HG03039 (cell line): ENCODE data around the gene PSMA6.
"Not testable (repeated sequence)": the region's sequence is repeated elsewhere in the genome, so short reads cannot be mapped to it uniquely, and the experiment has no call there.

Source experiments
- ATAC-seq: cut with Tn5 transposase; IDR thresholded peaks from one replicate; pipeline ENCODE4 v1.9.1; 2021; ENCODE audit warnings: mild to moderate bottlenecking, moderate library complexity; ENCODE audit not compliant: unreplicated experiment

PSMA6 gene

GRCh38 chr14:35317820-35318219 lies 25.6 kb downstream of the PSMA6 start:
- no peak for ATAC-seq

GRCh38 chr14:35319509-35319908 lies 27.3 kb downstream of the PSMA6 start:
- no peak for ATAC-seq

- ATAC-seq = no peak
These were observed 28.3 kb downstream of the PSMA6 start for GRCh38 chr14:35320472-35320871.

GRCh38 chr14:35326375-35326774 lies 34.2 kb downstream of the PSMA6 start:
- no peak for ATAC-seq

GRCh38 chr14:35331605-35332516 lies 39.7 kb downstream of the PSMA6 start:
- peak; percentile 45 for ATAC-seq

GRCh38 chr14:35332517-35333263 lies 40.5 kb downstream of the PSMA6 start:
- no peak for ATAC-seq

- ATAC-seq = no peak
These were observed 41.1 kb downstream of the PSMA6 start for GRCh38 chr14:35333264-35333730.

GRCh38 chr14:35333797-35334743 lies 41.9 kb downstream of the PSMA6 start:
- ATAC-seq = no peak

- ATAC-seq = no peak
These were observed 43.4 kb downstream of the PSMA6 start for GRCh38 chr14:35335388-35336092.

- not testable (repeated sequence) for ATAC-seq
These were observed 44.0 kb downstream of the PSMA6 start for GRCh38 chr14:35336171-35336493.

GRCh38 chr14:35336494-35337268 lies 44.5 kb downstream of the PSMA6 start:
- no peak for ATAC-seq

- no peak for ATAC-seq
These were observed 45.4 kb downstream of the PSMA6 start for GRCh38 chr14:35337269-35338255.

GRCh38 chr14:35338731-35339405 lies 46.7 kb downstream of the PSMA6 start:
- ATAC-seq = no peak

- ATAC-seq = peak; percentile 40
These were observed 47.7 kb downstream of the PSMA6 start for GRCh38 chr14:35339761-35340406.

GRCh38 chr14:35340616-35341453 lies 48.7 kb downstream of the PSMA6 start:
- no peak for ATAC-seq

- ATAC-seq = no peak
These were observed 49.2 kb downstream of the PSMA6 start for GRCh38 chr14:35341454-35341750.
